Skeletal muscle tissue (tissue), 4 donors: ENCODE measurements around the gene DDX3X. TPM values are rescaled to one million over a fixed set of nuclear protein-coding genes. Genes with fewer than 3 reads are reported as not detected.
"Not testable (repeated sequence)": the region's sequence is repeated elsewhere in the genome, so short reads cannot be mapped to it uniquely, and the experiment has no call there.

Experiments used
- H3K27ac ChIP-seq: one replicate; pipeline ENCODE4 v1.7.0; 2013; ENCODE audit warnings: mild to moderate bottlenecking, low read depth, low read length, inconsistent platforms
- H3K27me3 ChIP-seq, 3 donors: one replicate each; pipeline ENCODE4 v1.7.0; 2013; ENCODE audit warnings: low read length in 3 of 3; ENCODE audit not compliant: control insufficient read depth in 3 of 3, insufficient read depth in 3 of 3
- H3K36me3 ChIP-seq, 3 donors: one replicate each; pipeline ENCODE4 v1.7.0; 2013; ENCODE audit warnings: low read length in 3 of 3; ENCODE audit not compliant: control insufficient read depth in 3 of 3, insufficient read depth in 3 of 3
- H3K4me1 ChIP-seq, 3 donors: one replicate each; pipeline ENCODE4 v1.7.0; 2013; ENCODE audit warnings: low read length in 3 of 3, mild to moderate bottlenecking in 3 of 3; ENCODE audit not compliant: control insufficient read depth in 3 of 3, insufficient read depth in 3 of 3
- H3K4me3 ChIP-seq, 3 donors: one replicate each; pipeline ENCODE4 v1.7.0; 2013; ENCODE audit warnings: low read length in 3 of 3
- H3K9ac ChIP-seq, 3 donors: one replicate each; pipeline ENCODE4 v1.7.0; 2013; ENCODE audit warnings: low read length in 3 of 3, mild to moderate bottlenecking in 3 of 3, moderate library complexity in 2 of 3, low read depth in 1 of 3
- H3K9me3 ChIP-seq, 3 donors: one replicate each; pipeline ENCODE4 v1.7.0; 2013; ENCODE audit warnings: low read length in 3 of 3; ENCODE audit not compliant: control insufficient read depth in 3 of 3
- total RNA-seq: library from RNA; depleted of rRNA; stranded (reverse); fragments of >200 nt; gene quantifications from one replicate; pipeline ENCODE4 v1.2.3, GENCODE V29; 2014
- donor health status: Osteomylitis.

Gene DDX3X
- total RNA-seq, 1 donor from 2014 or later: 124 TPM

GRCh38 chrX:41386222-41386990 lies 52.4 kb downstream of the DDX3X start:
- Histone ChIP-seq H3K27me3 (no peaks in the 10 kb centered on the region), H3K27ac (no peak overlapping the region), H3K9me3 (no peaks in the 10 kb centered on the region), H3K9ac (no peak overlapping the region), H3K36me3 (no peaks in the 10 kb centered on the region), H3K4me1 (no peaks in the 10 kb centered on the region), H3K4me3 (no peak overlapping the region)

GRCh38 chrX:41388543-41388942 lies 54.6 kb downstream of the DDX3X start:
- H3K9me3 ChIP-seq: no peaks in the 10 kb centered on the region
- no peaks in the 10 kb centered on the region for H3K27me3 ChIP-seq
- H3K9ac ChIP-seq: no peak overlapping the region
- no peaks in the 10 kb centered on the region for H3K36me3 ChIP-seq
- no peaks in the 10 kb centered on the region for H3K4me1 ChIP-seq
- H3K27ac ChIP-seq: no peak overlapping the region
- H3K4me3 ChIP-seq: no peak overlapping the region

DNA sequence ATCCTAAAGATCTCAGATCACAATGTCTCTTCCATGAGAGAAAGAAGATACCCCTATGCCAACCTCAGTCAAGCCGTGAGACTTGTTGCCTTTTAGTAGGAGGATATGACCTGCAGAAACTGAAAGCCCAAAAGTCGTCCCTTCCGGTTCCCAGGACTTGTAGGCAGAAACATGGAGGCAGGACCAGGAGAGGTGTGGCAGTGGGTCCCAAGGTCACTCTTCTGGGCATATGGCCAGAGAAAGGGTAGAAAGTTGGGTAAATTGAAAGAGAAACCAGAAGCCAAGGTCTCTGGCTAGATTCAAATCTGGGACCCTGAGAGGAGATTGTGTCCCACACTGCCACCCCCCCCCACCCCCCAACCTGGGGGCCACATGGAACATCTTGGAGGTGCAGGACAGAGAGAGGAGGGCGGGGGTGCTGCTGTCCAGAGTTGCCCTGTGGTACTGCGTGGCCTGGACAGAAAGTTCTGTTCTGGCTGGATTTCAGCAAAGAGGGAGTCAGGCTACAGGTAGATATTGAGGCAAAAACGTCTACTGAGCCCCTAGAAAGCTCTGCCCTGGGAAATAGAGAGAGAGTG lies 55.4 kb downstream of the DDX3X start:
- H3K9ac ChIP-seq: no peak overlapping the region
- H3K27ac ChIP-seq: no peak overlapping the region
- H3K4me1 ChIP-seq: no peaks in the 10 kb centered on the region
- H3K27me3 ChIP-seq: no peaks in the 10 kb centered on the region
- no peaks in the 10 kb centered on the region for H3K36me3 ChIP-seq
- H3K4me3 ChIP-seq: no peak overlapping the region
- no peaks in the 10 kb centered on the region for H3K9me3 ChIP-seq

GRCh38 chrX:41390576-41390975 lies 56.6 kb downstream of the DDX3X start:
- not testable (repeated sequence) for H3K27ac ChIP-seq, H3K9ac ChIP-seq, H3K36me3 ChIP-seq, H3K9me3 ChIP-seq, H3K4me1 ChIP-seq, H3K4me3 ChIP-seq, H3K27me3 ChIP-seq

GRCh38 chrX:41391606-41392005 lies 57.6 kb downstream of the DDX3X start:
- Histone ChIP-seq H3K4me1 (no peaks in the 10 kb centered on the region), H3K9me3 (no peaks in the 10 kb centered on the region), H3K9ac (no peak overlapping the region), H3K36me3 (no peaks in the 10 kb centered on the region), H3K4me3 (no peak overlapping the region), H3K27me3 (no peaks in the 10 kb centered on the region), H3K27ac (no peak overlapping the region)

DNA sequence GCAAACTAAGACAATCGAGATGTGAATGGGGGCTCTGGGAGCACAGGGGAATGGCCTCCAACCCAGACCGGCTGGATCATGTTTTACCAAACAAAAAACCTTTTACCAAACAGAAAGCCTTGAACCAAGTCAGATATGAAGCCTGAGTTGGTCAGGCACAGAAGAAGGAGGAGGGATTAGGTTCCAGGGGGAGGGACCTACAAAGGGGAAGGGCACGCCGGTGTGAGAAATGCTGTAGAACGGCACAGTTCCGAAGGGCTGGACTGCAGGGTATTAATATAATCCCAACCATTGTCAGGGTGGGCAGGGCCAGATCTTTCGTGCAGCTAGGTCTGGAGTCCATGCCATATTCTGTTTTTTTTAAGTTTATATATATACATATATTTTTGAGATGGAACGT lies 60.3 kb downstream of the DDX3X start:
- no peak overlapping the region for H3K27ac ChIP-seq
- H3K36me3 ChIP-seq: no peaks in the 10 kb centered on the region
- no peak overlapping the region for H3K9ac ChIP-seq
- H3K9me3 ChIP-seq: peaks cover 0 to 6% (median 0%) of the 10 kb centered on the region in 3 donors
- H3K4me3 ChIP-seq: no peak overlapping the region
- H3K27me3 ChIP-seq: no peaks in the 10 kb centered on the region
- H3K4me1 ChIP-seq: no peaks in the 10 kb centered on the region

DNA sequence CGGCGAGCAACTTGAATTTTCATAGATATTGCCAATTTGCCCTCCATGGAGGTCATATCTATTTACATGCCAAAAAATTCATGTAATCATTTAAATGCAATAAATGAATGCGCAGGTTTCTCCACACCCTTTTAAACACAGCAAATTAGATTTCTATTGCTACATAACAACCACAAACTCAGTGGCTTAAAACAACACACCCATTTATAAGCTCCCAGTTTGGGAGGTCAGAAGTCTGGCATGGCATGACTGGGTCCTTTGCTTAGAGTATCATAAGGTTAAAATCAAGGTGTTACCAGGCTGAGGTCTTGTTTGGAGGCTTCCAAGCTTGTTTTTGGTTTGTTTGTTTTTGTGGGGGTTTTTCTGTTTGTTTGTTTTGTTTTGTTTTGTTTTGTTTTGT lies 63.3 kb downstream of the DDX3X start:
- H3K4me1 ChIP-seq: no peaks in the 10 kb centered on the region
- no peak overlapping the region for H3K9ac ChIP-seq
- no peak overlapping the region for H3K27ac ChIP-seq
- H3K27me3 ChIP-seq: no peaks in the 10 kb centered on the region
- peaks cover 0 to 6% (median 0%) of the 10 kb centered on the region in 3 donors for H3K9me3 ChIP-seq
- H3K4me3 ChIP-seq: no peak overlapping the region
- no peaks in the 10 kb centered on the region for H3K36me3 ChIP-seq

DNA sequence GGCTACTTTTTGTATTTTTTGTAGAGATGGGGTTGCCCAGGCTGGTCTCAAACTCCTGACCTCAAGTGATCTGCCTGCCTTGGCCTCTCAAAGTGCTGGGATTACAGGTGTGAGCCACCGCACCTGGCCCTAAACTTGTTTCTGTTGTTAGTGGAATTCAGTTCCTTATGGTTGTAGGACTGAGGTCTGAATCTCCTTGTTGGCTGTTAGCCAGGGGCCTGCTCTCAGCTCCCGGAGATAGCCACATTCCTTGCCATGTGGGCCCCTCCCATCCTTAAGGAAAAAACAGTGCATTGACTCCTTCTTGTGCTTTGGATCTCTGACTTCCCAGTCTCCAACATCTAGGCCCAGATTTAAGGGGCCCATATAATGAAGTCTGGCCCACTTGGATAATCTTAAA lies 63.8 kb downstream of the DDX3X start:
- H3K4me1 ChIP-seq: no peaks in the 10 kb centered on the region
- peaks cover 0 to 6% (median 0%) of the 10 kb centered on the region in 3 donors for H3K9me3 ChIP-seq
- no peak overlapping the region for H3K27ac ChIP-seq
- no peaks in the 10 kb centered on the region for H3K36me3 ChIP-seq
- H3K9ac ChIP-seq: no peak overlapping the region
- no peaks in the 10 kb centered on the region for H3K27me3 ChIP-seq
- no peak overlapping the region for H3K4me3 ChIP-seq

DNA sequence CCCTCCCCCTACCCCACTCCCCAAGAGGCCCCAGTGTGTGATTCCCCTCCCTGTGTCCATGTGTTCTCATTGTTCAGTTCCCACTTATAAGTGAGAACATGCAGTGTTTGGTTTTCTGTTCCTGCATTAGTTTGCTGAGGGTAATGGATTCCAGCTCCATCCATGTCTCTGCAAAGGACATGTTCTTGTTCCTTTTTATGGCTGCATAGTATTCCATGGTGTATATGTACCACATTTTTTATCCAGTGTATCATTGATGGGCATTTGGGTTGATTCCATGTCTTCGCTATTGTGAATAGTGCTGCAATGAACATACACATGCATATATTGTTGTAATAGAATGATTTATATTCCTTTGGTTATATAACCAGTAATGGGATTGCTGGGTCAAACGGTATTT lies 68.6 kb downstream of the DDX3X start:
- H3K27ac ChIP-seq, H3K4me1 ChIP-seq, H3K9ac ChIP-seq, H3K4me3 ChIP-seq, H3K27me3 ChIP-seq, H3K9me3 ChIP-seq, H3K36me3 ChIP-seq: not testable (repeated sequence)

DNA sequence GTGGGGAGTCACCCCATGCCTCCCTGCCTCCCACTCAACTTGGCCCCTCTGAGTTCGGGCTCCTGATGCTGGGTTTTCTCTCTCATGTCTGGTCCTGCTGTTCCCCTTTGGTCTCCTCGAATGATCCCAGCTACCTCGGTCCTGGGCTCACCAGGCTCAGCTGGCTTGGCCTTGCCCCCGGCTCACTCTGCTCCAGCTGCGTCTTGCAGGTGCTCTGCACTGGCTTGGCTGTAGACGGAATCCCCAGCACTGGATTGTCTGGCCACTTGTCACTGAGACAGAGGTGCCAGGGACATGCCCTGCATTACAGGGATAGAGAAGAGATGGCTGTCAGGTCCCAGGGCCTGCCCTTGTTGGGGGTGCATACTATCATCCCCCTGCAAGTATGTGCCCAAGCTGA lies 71.6 kb downstream of the DDX3X start:
- Histone ChIP-seq H3K9ac (no peak overlapping the region), H3K27me3 (peaks cover 0 to 6% (median 0%) of the 10 kb centered on the region in 3 donors), H3K27ac (no peak overlapping the region), H3K4me3 (no peak overlapping the region), H3K9me3 (no peaks in the 10 kb centered on the region), H3K36me3 (no peaks in the 10 kb centered on the region), H3K4me1 (no peaks in the 10 kb centered on the region)
